Endothelial cell (in vitro differentiated cells): ENCODE measurements around the gene SPOCK3. TPM values are rescaled to one million over a fixed set of nuclear protein-coding genes. Genes with fewer than 3 reads are reported as not detected.

ENCODE experiments used
- DNase-seq: peaks from one replicate; pipeline ENCODE4 v3.0.0; 2021; ENCODE audit warnings: low spot score
- H3K27ac Mint-ChIP-seq: one replicate; pipeline ENCODE4 v1.8.0; 2021; ENCODE audit warnings: mixed read lengths, inconsistent platforms; ENCODE audit not compliant: unreplicated experiment
- H3K27me3 Mint-ChIP-seq: one replicate; pipeline ENCODE4 v1.8.0; 2021; ENCODE audit warnings: mild to moderate bottlenecking, moderate library complexity, mixed read lengths, inconsistent platforms; ENCODE audit not compliant: unreplicated experiment
- H3K36me3 Mint-ChIP-seq: one replicate; pipeline ENCODE4 v1.8.0; 2021; ENCODE audit warnings: mild to moderate bottlenecking, low read depth, mixed read lengths, inconsistent platforms; ENCODE audit not compliant: unreplicated experiment
- H3K4me1 Mint-ChIP-seq: one replicate; pipeline ENCODE4 v1.8.0; 2021; ENCODE audit warnings: mild to moderate bottlenecking, mixed read lengths, inconsistent platforms; ENCODE audit not compliant: unreplicated experiment
- H3K4me3 Mint-ChIP-seq: one replicate; pipeline ENCODE4 v1.8.0; 2021; ENCODE audit warnings: mild to moderate bottlenecking, mixed read lengths, inconsistent platforms; ENCODE audit not compliant: unreplicated experiment
- H3K9me3 Mint-ChIP-seq: one replicate; pipeline ENCODE4 v1.8.0; 2021; ENCODE audit warnings: mixed read lengths, inconsistent platforms; ENCODE audit not compliant: unreplicated experiment
- CTCF ChIP-seq: fragments of 200-600 bp; sonication (generic); IDR thresholded peaks from one replicate; pipeline ENCODE4 v1.5.0; 2021; ENCODE audit warnings: antibody characterized with exemption; ENCODE audit not compliant: unreplicated experiment
- total RNA-seq: library from RNA; stranded (reverse); fragmentation: NEBNext Ultra II Directional; extraction: Animal tissue kit (Norgen Biotek cat#: 25700); gene quantifications from one replicate; pipeline ENCODE4 v1.2.1, GENCODE V29; 2021; ENCODE audit not compliant: unreplicated experiment

The SPOCK3 gene
- total RNA-seq, 1 donor from 2014 or later: 1.9 TPM

- Mint-ChIP-seq H3K27me3 (peaks cover 2% of the 10 kb centered on the region), H3K36me3 (no peaks in the 10 kb centered on the region), H3K27ac (no peak overlapping the region), H3K4me3 (no peak overlapping the region), H3K9me3 (no peaks in the 10 kb centered on the region), H3K4me1 (no peaks in the 10 kb centered on the region)
- no peak for DNase-seq
- TF ChIP-seq CTCF: no peak
These were observed 14.0 kb upstream of the SPOCK3 start for GRCh38 chr4:167248271-167248670.

- H3K9me3 Mint-ChIP-seq: no peaks in the 10 kb centered on the region
- no peaks in the 10 kb centered on the region for H3K27me3 Mint-ChIP-seq
- H3K36me3 Mint-ChIP-seq: no peaks in the 10 kb centered on the region
- no peak overlapping the region for H3K27ac Mint-ChIP-seq
- TF ChIP-seq CTCF: no peak
- DNase-seq: no peak
- peaks cover 7% of the 10 kb centered on the region for H3K4me1 Mint-ChIP-seq
- no peak overlapping the region for H3K4me3 Mint-ChIP-seq
These were observed 5.3 kb upstream of the SPOCK3 start for GRCh38 chr4:167239627-167240026.

GRCh38 chr4:167238226-167238625 is 3.9 kb upstream of the SPOCK3 start:
- no peak for DNase-seq
- H3K9me3 Mint-ChIP-seq: no peaks in the 10 kb centered on the region
- no peak overlapping the region for H3K4me3 Mint-ChIP-seq
- no peak for TF ChIP-seq CTCF
- H3K27ac Mint-ChIP-seq: no peak overlapping the region
- peaks cover 10% of the 10 kb centered on the region for H3K4me1 Mint-ChIP-seq
- H3K27me3 Mint-ChIP-seq: peaks cover 6% of the 10 kb centered on the region
- H3K36me3 Mint-ChIP-seq: no peaks in the 10 kb centered on the region

GRCh38 chr4:167233685-167234315 is 494 bp downstream of the SPOCK3 start:
- H3K27me3 Mint-ChIP-seq: peaks cover 8% of the 10 kb centered on the region
- H3K4me3 Mint-ChIP-seq: peak overlapping the region; percentile 96
- H3K4me1 Mint-ChIP-seq: peaks cover 15% of the 10 kb centered on the region
- TF ChIP-seq CTCF: no peak
- peak; percentile 26 for DNase-seq
- no peak overlapping the region for H3K27ac Mint-ChIP-seq
- H3K36me3 Mint-ChIP-seq: no peaks in the 10 kb centered on the region
- H3K9me3 Mint-ChIP-seq: no peaks in the 10 kb centered on the region

GRCh38 chr4:167232805-167233684 is 1.2 kb downstream of the SPOCK3 start:
- Mint-ChIP-seq H3K4me1 (peaks cover 15% of the 10 kb centered on the region), H3K4me3 (peak overlapping the region; percentile 96), H3K9me3 (no peaks in the 10 kb centered on the region), H3K36me3 (no peaks in the 10 kb centered on the region), H3K27me3 (peaks cover 8% of the 10 kb centered on the region), H3K27ac (no peak overlapping the region)
- no peak for TF ChIP-seq CTCF
- no peak for DNase-seq
